IPS-15b (cell line): ENCODE data around the gene BSDC1.
"Not testable (repeated sequence)": the region's sequence is repeated elsewhere in the genome, so short reads cannot be mapped to it uniquely, and the experiment has no call there.

Experiments used
- H3K27me3 ChIP-seq: one replicate; pipeline ENCODE4 v1.6.1; 2013; ENCODE audit warnings: low read length; ENCODE audit not compliant: control insufficient read depth, insufficient read depth
- H3K36me3 ChIP-seq: one replicate; pipeline ENCODE4 v1.6.1; 2013; ENCODE audit warnings: low read length; ENCODE audit not compliant: control insufficient read depth, insufficient read depth
- H3K4me1 ChIP-seq: one replicate; pipeline ENCODE4 v1.6.1; 2013; ENCODE audit warnings: mild to moderate bottlenecking, low read length; ENCODE audit not compliant: control insufficient read depth, insufficient read depth
- H3K4me3 ChIP-seq: one replicate; pipeline ENCODE4 v1.5.1; 2013; ENCODE audit warnings: low read depth, low read length
- H3K9ac ChIP-seq: one replicate; pipeline ENCODE4 v1.6.1; 2013; ENCODE audit warnings: low read depth, mild to moderate bottlenecking, low read length
- H3K9me3 ChIP-seq: one replicate; pipeline ENCODE4 v1.6.1; 2013; ENCODE audit warnings: mild to moderate bottlenecking, low read length; ENCODE audit not compliant: control insufficient read depth, insufficient read depth

The BSDC1 gene

DNA sequence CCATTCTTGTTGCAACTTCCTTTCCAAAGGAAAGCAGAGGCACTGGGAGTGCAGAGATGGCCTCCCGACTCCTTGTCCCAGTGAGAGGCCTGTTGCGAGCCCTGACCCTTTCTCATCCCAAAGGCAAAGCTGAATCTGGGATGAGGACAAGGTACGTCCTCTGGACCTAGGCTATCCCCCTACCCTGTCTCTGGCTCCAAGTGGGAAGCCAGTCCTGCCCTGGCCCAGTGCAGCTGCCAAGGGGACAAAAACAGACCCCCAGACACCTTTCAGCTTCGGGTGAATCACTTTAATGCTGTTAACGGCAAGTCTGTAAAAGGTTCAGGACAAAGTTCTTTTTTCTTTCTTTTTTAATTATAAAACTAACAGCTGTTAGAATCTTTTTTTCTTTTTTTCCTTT lies 29.4 kb downstream of the BSDC1 start:
- Histone ChIP-seq H3K27me3 (peaks cover 12% of the 10 kb centered on the region), H3K9me3 (no peaks in the 10 kb centered on the region), H3K4me3 (no peak overlapping the region), H3K9ac (no peak overlapping the region), H3K36me3 (peaks cover 25% of the 10 kb centered on the region), H3K4me1 (no peaks in the 10 kb centered on the region)

DNA sequence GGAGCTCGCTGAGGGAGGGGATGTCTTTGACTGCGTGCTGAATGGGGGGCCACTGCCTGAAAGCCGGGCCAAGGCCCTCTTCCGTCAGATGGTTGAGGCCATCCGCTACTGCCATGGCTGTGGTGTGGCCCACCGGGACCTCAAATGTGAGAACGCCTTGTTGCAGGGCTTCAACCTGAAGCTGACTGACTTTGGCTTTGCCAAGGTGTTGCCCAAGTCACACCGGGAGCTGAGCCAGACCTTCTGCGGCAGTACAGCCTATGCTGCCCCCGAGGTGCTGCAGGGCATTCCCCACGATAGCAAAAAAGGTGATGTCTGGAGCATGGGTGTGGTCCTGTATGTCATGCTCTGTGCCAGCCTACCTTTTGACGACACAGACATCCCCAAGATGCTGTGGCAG lies 30.5 kb downstream of the BSDC1 start:
- no peak overlapping the region for H3K9ac ChIP-seq
- no peaks in the 10 kb centered on the region for H3K9me3 ChIP-seq
- no peak overlapping the region for H3K4me3 ChIP-seq
- H3K4me1 ChIP-seq, result no peaks in the 10 kb centered on the region
- peaks cover 23% of the 10 kb centered on the region for H3K36me3 ChIP-seq
- peaks cover 17% of the 10 kb centered on the region for H3K27me3 ChIP-seq

DNA sequence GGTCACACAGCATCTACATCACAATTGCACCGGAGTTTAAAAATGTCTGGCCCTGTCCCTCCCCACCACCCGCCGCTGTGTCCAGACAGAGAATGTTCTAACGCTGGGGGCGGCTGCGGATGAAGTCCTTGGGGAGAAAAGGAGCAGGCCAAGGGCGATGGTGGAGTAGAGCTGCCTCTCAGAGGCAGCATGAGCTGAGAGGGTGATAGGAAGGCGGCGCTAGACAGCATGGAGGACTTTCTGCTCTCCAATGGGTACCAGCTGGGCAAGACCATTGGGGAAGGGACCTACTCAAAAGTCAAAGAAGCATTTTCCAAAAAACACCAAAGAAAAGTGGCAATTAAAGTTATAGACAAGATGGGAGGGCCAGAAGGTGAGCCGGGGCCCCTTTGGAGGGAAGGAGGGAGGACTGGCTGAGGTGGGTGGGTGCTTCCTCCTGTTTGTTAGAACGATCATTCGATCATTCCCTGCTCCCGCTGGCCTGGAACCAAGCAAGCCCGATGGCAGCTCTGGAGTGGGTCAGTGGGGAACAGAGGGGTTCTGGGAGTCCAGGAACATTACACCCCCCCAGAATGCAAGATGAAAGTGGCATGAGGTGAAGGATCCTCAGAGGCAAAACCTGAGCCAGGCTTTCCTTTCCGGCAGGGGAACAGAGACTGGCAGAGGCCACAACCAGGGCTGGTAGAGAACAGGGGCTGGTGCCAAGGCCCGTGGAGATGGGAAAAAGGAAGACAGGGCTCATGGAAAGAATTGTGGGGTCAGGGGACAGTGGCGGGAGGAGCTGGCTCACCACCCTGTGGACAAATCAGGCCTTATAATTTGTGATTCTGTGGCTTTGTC lies 31.5 kb downstream of the BSDC1 start, which contains the start of the genes FAM229A and TSSK3:
Gene FAM229A, minus strand, starts transcription at position 12 of the 840 bp plus-strand sequence. CDS start 394 bp downstream, outside the sequence.
Gene TSSK3, plus strand, starts transcription at position 66 of the 840 bp plus-strand sequence. Its CDS starts 163 bp downstream, at position 229.
- H3K9ac ChIP-seq, result peak within 1 kb of the TSS; percentile 32
- no peaks in the 10 kb centered on the region for H3K4me1 ChIP-seq
- H3K36me3 ChIP-seq, result peaks cover 15% of the 10 kb centered on the region
- peaks cover 24% of the 10 kb centered on the region for H3K27me3 ChIP-seq
- peak within 1 kb of the TSS; percentile 53 for H3K4me3 ChIP-seq
- H3K9me3 ChIP-seq, result no peaks in the 10 kb centered on the region

DNA sequence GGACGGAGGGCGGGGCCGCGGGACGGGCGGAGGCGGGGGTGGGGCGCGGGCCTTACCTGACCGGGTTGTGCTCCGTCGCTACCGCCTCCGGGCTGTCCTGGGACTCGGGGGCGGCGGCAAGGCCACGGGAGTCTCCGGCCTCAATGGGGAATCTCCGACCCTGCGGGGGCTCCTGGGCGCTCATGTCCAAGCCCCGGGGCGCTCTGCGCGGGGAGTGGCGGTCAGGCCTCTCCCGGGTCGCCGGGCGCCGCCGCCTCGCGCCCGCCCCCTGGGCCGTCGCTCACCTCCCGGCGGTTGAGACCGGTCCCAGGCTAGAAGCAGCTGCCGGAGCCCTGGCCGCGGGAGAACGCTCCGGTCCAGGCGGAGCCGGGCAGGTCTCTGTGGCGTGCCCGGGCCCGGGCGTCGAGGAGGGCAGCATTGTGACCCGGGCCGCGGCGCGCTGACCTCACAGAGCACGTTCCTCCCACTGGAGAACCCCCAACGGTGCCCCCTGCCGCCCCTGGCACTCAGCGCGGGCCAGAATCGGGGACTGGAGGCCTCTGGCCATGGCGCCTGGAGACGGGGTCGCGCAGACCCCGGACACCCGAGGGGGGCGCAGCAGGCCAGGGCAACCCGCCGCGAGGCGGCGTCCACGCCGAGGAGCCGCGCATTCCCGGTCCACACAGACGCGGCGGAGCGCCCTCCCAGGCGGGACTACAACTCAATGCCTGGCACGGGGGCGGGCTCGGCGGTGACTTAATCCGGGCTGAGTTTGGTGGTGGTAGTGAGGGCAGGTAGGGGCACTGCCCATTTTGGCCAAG lies 32.4 kb downstream of the BSDC1 start:
- Histone ChIP-seq H3K4me1 (no peaks in the 10 kb centered on the region), H3K27me3 (peaks cover 24% of the 10 kb centered on the region), H3K4me3 (peak overlapping the region; percentile 53), H3K36me3 (peaks cover 14% of the 10 kb centered on the region), H3K9ac (peak overlapping the region; percentile 32), H3K9me3 (no peaks in the 10 kb centered on the region)

DNA sequence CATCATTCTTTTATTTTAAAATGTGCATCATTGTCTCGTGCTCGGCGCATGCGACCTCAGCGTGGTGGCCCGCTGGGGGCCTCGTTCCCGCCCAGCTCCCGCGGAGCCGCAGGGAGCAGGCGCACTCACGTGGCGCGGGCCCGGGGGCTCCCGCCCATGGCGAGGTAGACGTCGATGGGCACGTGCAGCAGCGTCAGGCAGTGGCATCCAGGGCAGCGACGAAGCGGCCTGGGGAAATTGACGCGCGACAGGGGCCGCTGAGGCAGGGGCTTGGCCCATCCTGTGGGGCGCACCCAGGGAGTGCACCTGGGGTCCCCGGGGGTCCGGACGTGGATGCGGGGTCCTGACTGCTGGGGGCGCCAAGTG lies 33.0 kb downstream of the BSDC1 start:
- no peak overlapping the region for H3K9ac ChIP-seq
- no peaks in the 10 kb centered on the region for H3K4me1 ChIP-seq
- H3K27me3 ChIP-seq, result peaks cover 24% of the 10 kb centered on the region
- H3K4me3 ChIP-seq, result no peak overlapping the region
- no peaks in the 10 kb centered on the region for H3K9me3 ChIP-seq
- peaks cover 14% of the 10 kb centered on the region for H3K36me3 ChIP-seq

DNA sequence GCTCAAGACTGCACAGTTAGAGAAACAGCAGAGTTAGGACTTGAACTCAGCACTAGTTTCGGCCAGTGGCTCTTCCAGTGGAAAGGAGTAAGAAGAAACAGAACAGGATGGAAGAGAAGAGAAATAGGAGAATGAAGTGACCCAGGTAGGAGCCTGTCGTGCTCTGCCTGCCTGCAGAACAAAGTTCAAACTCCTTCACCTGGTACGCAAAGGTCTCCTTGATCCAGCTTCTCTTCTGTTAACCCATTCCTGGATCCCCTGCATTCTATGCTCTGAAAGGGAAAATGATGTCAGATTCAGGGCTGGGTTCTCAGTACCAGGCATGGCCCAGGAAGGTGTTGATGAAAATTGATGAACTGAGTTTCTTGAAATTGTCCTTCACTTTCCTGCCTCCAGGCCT lies 35.8 kb downstream of the BSDC1 start:
- Histone ChIP-seq H3K4me1 (peaks cover 3% of the 10 kb centered on the region), H3K9ac (no peak overlapping the region), H3K4me3 (no peak overlapping the region), H3K36me3 (peaks cover under 1% of the 10 kb centered on the region), H3K9me3 (no peaks in the 10 kb centered on the region), H3K27me3 (peaks cover 24% of the 10 kb centered on the region)

DNA sequence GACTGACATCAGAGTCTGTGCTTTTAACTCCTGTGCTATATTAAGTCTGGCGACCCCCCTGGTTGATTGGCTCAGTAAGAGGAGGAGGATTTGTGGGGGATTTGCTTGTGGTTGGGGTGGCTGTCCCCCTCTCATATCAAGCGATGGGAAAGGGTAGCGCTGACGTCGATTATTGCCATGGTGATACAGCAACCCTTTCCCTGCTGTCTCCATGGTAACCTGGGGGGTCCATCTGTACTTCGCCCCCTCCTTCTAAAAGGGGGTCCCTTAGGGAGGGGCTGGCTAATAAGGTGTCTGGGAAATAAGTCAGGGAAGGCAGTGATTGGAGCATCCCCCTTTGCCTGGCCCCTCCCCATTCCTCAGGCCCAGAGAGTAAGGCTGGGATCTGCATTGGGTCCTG lies 36.6 kb downstream of the BSDC1 start:
- H3K27me3 ChIP-seq, result peaks cover 24% of the 10 kb centered on the region
- H3K36me3 ChIP-seq, result no peaks in the 10 kb centered on the region
- H3K4me3 ChIP-seq, result no peak overlapping the region
- peaks cover 5% of the 10 kb centered on the region for H3K4me1 ChIP-seq
- no peak overlapping the region for H3K9ac ChIP-seq
- H3K9me3 ChIP-seq, result no peaks in the 10 kb centered on the region

DNA sequence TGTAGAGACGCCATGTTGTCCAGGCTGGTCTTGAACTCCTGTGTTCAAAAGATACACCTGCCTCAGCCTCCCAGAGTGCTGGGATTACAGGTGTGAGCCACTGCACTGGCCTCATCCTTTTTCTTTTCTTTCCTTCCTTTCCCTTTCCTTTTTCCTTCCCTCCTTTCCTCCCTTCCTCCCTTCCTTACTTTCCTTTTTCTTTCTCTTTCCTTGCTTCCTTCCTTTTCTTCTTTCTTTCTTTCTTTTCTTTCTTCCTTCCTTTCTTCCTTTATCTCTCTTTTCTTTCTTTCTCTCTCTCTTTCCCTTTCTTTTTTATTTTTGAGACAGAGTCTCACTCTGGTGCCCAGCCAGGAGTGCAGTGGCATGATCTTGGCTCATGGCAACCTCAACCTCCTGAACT lies 37.8 kb downstream of the BSDC1 start:
- Histone ChIP-seq H3K4me3 (no peak overlapping the region), H3K4me1 (peaks cover 8% of the 10 kb centered on the region), H3K27me3 (peaks cover 24% of the 10 kb centered on the region), H3K9ac (no peak overlapping the region), H3K9me3 (no peaks in the 10 kb centered on the region), H3K36me3 (no peaks in the 10 kb centered on the region)

DNA sequence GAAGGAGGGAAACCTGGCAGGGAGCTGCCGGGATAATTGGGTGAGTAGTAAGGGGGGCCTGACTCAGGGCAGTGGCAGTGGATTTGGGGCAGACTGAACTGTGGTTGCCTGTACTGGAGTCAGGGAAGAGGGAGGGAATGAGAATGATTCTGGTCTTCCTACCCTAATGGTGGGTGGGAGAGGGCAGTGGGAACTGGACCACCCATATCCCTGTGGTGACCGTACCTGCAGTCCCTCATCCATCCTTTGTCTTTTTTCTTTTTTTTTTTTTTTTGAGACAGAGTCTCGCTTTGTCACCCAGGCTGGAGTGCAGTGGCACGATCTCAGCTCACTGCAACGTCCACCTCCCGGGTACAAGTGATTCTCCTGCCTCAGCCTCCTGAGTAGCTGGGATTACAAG lies 38.5 kb downstream of the BSDC1 start:
- not testable (repeated sequence) for H3K4me3 ChIP-seq, H3K4me1 ChIP-seq, H3K9ac ChIP-seq, H3K36me3 ChIP-seq, H3K9me3 ChIP-seq
- peaks cover 19% of the 10 kb centered on the region for H3K27me3 ChIP-seq

DNA sequence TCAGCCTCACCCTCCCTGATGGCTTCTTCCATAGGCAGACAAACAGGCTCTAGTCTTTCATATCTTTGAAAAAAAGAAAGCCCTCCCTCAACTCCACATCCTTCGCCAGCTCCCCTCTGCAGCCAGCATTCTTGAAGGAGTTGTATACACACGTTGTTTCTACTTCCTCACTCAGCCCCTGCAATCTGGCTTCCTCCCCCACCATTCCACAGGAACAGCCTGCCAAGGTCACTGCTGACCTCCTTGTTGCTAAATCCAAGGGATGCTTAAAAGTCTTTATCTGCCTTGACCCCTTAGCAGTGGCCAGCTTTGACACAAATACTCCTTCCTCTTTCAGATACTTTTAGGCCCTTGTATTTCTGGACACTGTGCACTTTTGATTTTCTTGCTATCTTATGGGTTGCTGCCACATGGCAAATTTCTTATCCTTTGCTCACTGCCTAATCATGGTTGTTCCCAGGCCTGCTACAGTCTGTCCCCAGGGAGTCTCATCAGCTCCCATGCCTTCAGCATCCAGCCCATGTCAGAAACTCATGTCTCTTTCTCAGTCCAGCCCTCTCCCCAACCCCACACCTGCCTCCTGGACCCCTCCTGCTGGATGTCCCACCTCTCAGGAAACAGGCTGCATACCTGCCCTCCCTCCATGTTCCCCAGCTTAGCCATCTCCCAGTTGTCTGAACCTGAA lies 40.2 kb downstream of the BSDC1 start:
- Histone ChIP-seq H3K4me3 (no peak overlapping the region), H3K9me3 (peaks cover 5% of the 10 kb centered on the region), H3K27me3 (peaks cover 22% of the 10 kb centered on the region), H3K4me1 (peaks cover 8% of the 10 kb centered on the region), H3K9ac (peak overlapping the region; percentile 32), H3K36me3 (no peaks in the 10 kb centered on the region)

DNA sequence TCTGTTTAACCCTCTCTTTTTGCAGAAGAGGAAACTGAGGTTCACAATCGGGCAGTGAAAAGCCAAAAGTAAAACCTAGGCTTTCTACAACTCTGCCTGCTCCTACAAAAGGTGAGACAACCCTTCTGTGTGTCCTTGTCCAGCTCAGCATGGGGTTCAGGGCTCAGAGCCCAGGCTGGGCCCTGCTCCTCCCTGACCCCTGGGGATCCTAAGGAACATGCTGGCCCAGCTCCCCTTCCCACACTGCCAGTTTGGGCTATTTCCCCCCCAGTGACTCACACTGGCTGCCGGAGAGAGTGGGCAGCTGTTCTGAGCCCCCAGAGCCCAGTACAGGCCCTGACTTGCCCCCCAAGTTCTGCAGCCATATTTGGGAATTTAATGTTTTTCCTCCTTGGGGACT lies 40.8 kb downstream of the BSDC1 start:
- H3K36me3 ChIP-seq, result no peaks in the 10 kb centered on the region
- peak overlapping the region; percentile 32 for H3K9ac ChIP-seq
- H3K4me3 ChIP-seq, result no peak overlapping the region
- peaks cover 5% of the 10 kb centered on the region for H3K9me3 ChIP-seq
- H3K27me3 ChIP-seq, result peaks cover 20% of the 10 kb centered on the region
- peaks cover 8% of the 10 kb centered on the region for H3K4me1 ChIP-seq
